Stimulated activated CD8-positive, alpha-beta memory T cell treated with anti-CD3 and anti-CD28 coated beads, Interleukin-15, amount 100 ng/mL, for 24 hours (primary cell): ENCODE measurements around the gene UGT1A6.

Source experiments
- DNase-seq: peaks from one replicate; pipeline ENCODE4 v3.0.0-alpha.2; 2020; ENCODE audit warnings: low read depth

UGT1A6 gene

DNA sequence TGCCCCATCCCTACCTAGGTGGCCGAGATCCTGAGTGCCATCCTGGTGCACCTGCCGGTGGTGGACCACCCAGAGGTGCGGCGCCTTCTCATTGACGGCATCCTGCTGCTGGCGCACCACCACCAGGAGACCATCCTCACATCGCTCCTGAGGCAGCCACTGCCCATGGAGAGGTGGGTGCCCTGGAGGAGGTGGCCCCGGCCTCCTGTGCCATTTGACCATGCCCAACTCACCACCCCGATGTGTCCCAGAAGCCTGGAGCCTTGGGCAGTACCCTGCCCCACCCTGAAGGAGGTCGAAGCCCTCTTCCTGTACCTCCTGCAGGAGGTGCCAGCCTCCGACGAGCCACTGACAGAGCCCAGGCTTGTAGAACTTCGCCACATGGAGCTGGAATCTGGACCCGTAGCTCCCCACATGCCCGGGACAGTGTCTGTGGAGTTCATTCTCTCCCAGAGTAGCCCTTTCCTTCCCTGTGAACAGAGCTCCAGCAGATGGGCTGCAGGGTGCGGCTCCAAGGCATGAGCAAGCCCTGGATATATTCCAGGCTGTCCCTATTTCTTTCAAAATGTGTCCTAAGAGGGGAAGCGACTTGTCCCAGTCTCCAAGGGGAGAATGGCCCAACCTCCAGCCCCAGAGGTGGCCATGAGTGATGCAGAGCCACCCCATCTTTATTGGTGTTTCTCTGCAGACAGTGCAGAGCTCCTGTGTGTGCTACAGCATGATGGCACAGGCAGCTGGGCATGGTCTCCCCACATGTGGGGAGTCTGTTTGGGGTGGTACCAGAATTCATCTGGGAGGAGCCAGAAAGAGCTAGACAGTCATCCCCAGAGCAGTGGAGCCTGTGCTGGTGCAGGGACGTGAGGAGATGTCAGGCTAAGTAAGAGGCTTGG is 127.4 kb downstream of the UGT1A6 start:
- no peak for DNase-seq

DNA sequence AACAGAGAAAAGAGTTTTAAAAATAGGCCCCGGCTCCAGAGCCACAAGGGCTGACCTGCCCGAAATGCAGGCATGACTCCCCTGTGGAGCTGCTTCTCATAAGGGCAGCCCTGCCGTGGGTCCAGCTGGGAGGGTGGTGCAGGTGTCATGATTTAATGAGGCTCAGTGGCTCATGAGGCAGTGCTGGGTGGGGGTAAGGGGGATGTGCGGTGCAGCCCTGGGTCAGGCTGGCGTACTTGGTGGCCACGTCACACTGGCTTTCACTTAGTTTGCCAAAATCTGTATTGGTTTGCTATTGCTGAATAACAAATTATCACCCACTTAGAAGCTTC is 128.1 kb downstream of the UGT1A6 start:
- no peak for DNase-seq

DNA sequence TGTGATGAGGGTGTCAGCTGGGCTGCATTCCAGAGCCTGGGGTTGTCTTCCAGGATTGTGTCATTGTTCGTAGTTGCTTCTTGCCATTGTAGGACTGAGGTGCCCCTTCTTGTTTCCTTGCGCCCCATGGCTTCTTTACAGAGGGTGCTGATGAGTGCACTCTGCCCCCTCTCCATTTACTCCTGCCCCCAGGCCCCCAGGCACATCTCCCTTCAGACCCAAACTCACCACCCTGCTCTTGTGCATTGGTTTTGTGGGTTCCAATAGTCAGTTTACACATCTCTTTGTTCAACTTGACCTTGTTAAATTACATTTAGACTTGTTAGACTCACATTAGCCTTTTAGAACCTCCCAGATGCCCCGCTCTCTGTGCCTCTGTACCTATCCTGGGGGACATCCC is 128.5 kb downstream of the UGT1A6 start:
- DNase-seq, result no peak

DNA sequence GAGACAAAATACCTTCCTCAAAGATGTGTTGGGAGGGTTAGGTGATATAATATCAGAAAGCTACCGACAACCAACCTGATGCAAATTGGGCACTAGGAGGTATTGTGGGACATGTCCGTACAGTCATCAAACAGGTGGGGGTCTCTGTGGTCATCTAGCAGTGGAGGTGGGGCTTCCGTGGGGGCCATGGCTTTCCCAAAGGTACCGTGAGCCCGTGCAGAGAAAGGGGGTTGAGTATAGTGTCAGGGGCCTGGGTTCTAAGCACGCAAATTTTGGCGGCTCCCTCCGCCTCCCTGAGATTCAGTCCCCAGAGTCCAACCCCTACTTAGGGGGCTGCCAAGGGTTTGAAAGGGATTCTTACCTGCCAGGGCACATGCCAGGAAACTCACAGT is 129.0 kb downstream of the UGT1A6 start:
- DNase-seq, result no peak

DNA sequence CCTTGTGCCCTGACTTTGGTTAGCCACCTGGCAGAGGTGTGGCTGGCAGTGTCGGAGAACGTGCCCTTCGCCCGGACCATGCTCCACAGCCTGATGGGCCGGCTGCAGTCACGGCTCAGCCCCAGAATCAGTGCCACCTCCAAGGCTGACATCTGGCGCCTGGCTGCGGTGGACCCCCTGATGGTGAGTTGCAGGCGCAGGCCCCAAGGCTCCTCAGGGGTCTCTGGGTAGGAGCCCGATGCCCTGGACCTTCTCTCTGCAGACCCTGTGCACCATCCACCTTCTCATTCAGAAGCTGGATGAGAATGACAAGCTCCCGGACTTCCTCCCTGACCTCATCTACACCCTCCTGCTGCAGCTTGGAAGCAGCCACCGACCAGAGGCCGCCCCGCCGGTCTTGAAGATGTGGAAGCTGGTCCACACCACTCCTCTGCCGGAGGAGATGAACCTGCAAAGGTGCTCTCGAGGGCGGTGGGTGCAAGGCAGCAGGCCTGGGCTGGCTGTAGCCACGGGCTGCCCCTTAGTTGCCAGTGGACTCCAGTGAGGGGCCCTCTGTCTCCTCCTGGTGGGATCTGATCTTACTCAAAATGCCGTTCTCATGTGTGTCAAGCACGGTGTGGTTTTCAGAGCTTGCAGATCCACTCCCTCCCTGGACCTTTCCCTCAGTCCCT is 129.5 kb downstream of the UGT1A6 start:
- DNase-seq, result no peak
